ENCODE data around the gene PPP4R2. TPM values are rescaled to one million over a fixed set of nuclear protein-coding genes. Genes with fewer than 3 reads are reported as not detected.

Gene PPP4R2
- total RNA-seq, 4 donors from 2014 or later, result 21.3 to 136 (median 62.3) TPM

- Histone ChIP-seq H3K4me1 (no peaks in the 10 kb centered on the region), H3K4me3 (no peak overlapping the region), H3K36me3 (no peaks in the 10 kb centered on the region), H3K9me3 (no peaks in the 10 kb centered on the region), H3K27ac (no peak overlapping the region), H3K27me3 (no peaks in the 10 kb centered on the region)
- no peak for TF ChIP-seq CTCF (IDR thresholded peaks at IDR 0.05)
- no peak for TF ChIP-seq POLR2A (IDR thresholded peaks at IDR 0.05)
- DNase-seq, result no peak
- intact Hi-C loops (cut with DNase I; ENCODE audit: low total_unique reads), result no loop called here
Observed at GRCh38 chr3:73069775-73070444, 73.3 kb downstream of the PPP4R2 start.

- TF ChIP-seq POLR2A (IDR thresholded peaks at IDR 0.05) (no peak), CTCF (IDR thresholded peaks at IDR 0.05) (no peak)
- Histone ChIP-seq H3K4me1 (no peaks in the 10 kb centered on the region), H3K9me3 (no peaks in the 10 kb centered on the region), H3K4me3 (no peak overlapping the region), H3K27me3 (no peaks in the 10 kb centered on the region), H3K27ac (no peak overlapping the region), H3K36me3 (no peaks in the 10 kb centered on the region)
- intact Hi-C loops (cut with DNase I; ENCODE audit: low total_unique reads), result no loop called here
- DNase-seq, result no peak
Observed at GRCh38 chr3:73070675-73071575, 74.3 kb downstream of the PPP4R2 start.

GRCh38 chr3:73071952-73072351 lies 75.3 kb downstream of the PPP4R2 start:
- Histone ChIP-seq H3K36me3 (no peaks in the 10 kb centered on the region), H3K4me3 (no peak overlapping the region), H3K4me1 (no peaks in the 10 kb centered on the region), H3K27ac (no peak overlapping the region), H3K9me3 (no peaks in the 10 kb centered on the region), H3K27me3 (no peaks in the 10 kb centered on the region)
- TF ChIP-seq POLR2A (IDR thresholded peaks at IDR 0.05) (no peak), CTCF (IDR thresholded peaks at IDR 0.05) (no peak)
- intact Hi-C loops (cut with DNase I; ENCODE audit: low total_unique reads), result no loop called here
- DNase-seq, result no peak

GRCh38 chr3:73072634-73073033 lies 76.0 kb downstream of the PPP4R2 start:
- intact Hi-C loops (cut with DNase I; ENCODE audit: low total_unique reads), result no loop called here
- no peaks in the 10 kb centered on the region for H3K27me3 ChIP-seq
- no peak for TF ChIP-seq CTCF (IDR thresholded peaks at IDR 0.05)
- TF ChIP-seq POLR2A (IDR thresholded peaks at IDR 0.05), result no peak
- no peak for DNase-seq
- H3K36me3 ChIP-seq, result no peaks in the 10 kb centered on the region
- H3K4me1 ChIP-seq, result no peaks in the 10 kb centered on the region
- no peak overlapping the region for H3K4me3 ChIP-seq
- H3K9me3 ChIP-seq, result no peaks in the 10 kb centered on the region
- H3K27ac ChIP-seq, result no peak overlapping the region

- no peak for TF ChIP-seq POLR2A (IDR thresholded peaks at IDR 0.05)
- no peak for TF ChIP-seq CTCF (IDR thresholded peaks at IDR 0.05)
- DNase-seq, result no peak
- no peaks in the 10 kb centered on the region for H3K4me1 ChIP-seq
- H3K27ac ChIP-seq, result no peak overlapping the region
- H3K9me3 ChIP-seq, result no peaks in the 10 kb centered on the region
- intact Hi-C loops (cut with DNase I; ENCODE audit: low total_unique reads), result no loop called here
- no peak overlapping the region for H3K4me3 ChIP-seq
- no peaks in the 10 kb centered on the region for H3K36me3 ChIP-seq
- no peaks in the 10 kb centered on the region for H3K27me3 ChIP-seq
Observed at GRCh38 chr3:73073091-73073707, 76.6 kb downstream of the PPP4R2 start.
